Left cardiac atrium (tissue), 4 donors: ENCODE measurements around the gene PRIMA1. TPM values are rescaled to one million over a fixed set of nuclear protein-coding genes. Genes with fewer than 3 reads are reported as not detected.
A peak's percentile ranks its signal among the peaks of the same experiment; 100 is the strongest.

Source experiments
- ATAC-seq, 2 donors: fragments of 200-7000 bp; cut with Tn5 transposase; one replicate each; pipeline ENCODE4 v1.9.1; 2020; ENCODE audit warnings: mild to moderate bottlenecking in 2 of 2, moderate library complexity in 2 of 2
- DNase-seq: peaks from one replicate; pipeline ENCODE4 v3.0.0-alpha.2; 2020
- intact Hi-C, 2 donors: fragments of 100-400 bp; cut with DNase I; formaldehyde crosslinking; loops; one replicate each; pipeline versions ENCODE4 v1.14.1 to v1.15.1; 2022 to 2023
- total RNA-seq, 2 donors: library from RNA; stranded (reverse); fragmentation: NEBNext Ultra II Directional; extraction: Animal tissue kit (Norgen Biotek cat#: 25700); gene quantifications; one replicate each; pipeline ENCODE4 v1.2.1, GENCODE V29; 2021
- donor health status: DM: no; HTN: yes; CAD: no.
- donor health status: DM: no; HTN: yes; CAD: no; lungs with severe emphysema.
- donor health status: DM: yes; HTN: yes; CAD: no.
- donor health status: Dilated cardiomyopathy.

The PRIMA1 gene
- total RNA-seq, 2 donors from 2014 or later, result 3.6 to 3.9 TPM

DNA sequence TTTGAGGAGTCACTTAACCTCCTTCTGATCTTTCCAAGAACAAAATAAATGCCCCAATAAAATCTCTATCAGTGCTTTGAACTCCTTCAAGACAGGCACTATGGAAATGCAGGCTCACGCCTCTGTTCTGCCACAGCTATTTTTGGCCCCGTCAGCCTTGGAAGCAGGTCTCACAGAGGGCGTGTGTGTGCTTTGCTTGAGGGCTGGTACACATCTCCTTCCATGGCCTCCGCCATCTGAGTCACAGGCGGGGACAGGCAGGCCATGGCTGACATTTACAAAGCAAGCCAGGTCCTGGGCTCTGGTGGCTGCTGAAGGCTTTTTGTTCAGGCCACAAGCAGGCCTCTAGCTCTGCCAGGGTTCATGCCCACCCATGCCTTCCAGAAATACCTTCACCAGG lies 16.0 kb downstream of the PRIMA1 start:
- DNase-seq (peak; percentile 38), ATAC-seq (peak; percentile 58 to 89)
- intact Hi-C loops, result no loop called here

DNA sequence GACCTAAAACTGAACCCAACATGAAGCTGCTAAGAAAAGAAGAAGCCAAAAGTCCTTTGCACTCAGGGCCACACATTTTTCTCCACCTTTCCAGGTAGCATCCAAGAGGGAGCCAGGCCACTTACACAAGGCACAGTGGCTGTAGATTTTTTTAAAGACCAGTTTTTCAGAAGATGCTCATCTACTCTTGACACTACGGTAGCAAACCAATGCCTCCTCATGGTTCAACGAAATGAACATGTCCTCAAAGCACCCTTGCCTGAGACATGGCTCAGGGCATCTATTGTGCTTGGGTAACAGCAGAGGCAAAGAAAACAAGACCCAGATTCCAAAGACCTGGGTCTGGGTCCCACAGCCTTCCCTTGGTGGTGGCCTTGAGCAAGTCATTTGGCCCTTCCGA lies 22.3 kb downstream of the PRIMA1 start:
- intact Hi-C loops, result no loop called here
- ATAC-seq (no peak), DNase-seq (no peak)

DNA sequence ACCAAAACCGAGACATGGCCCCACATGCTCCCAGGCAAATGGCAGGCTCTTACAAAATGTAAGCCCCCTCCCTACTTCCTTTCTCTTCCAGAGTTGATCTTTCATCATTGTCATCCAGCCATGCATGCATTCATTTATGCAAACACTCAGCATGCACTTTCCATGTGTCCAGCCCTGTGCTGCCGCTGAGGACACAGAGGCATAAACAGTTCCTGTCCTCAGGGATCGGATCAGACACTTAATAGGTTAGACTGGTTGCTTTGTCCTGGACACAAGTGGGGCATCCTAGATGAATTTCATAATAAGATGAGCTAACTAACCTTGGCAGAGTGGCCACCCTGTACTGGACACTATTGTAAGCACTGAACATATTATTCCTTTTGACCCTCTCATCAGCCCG lies 23.1 kb downstream of the PRIMA1 start:
- ATAC-seq, result no peak
- intact Hi-C loops, result no loop called here
- no peak for DNase-seq

GRCh38 chr14:93764211-93764659 lies 24.1 kb downstream of the PRIMA1 start:
- ATAC-seq (peak; percentile 46 to 76), DNase-seq (no peak)
- intact Hi-C loops, result no loop called here

DNA sequence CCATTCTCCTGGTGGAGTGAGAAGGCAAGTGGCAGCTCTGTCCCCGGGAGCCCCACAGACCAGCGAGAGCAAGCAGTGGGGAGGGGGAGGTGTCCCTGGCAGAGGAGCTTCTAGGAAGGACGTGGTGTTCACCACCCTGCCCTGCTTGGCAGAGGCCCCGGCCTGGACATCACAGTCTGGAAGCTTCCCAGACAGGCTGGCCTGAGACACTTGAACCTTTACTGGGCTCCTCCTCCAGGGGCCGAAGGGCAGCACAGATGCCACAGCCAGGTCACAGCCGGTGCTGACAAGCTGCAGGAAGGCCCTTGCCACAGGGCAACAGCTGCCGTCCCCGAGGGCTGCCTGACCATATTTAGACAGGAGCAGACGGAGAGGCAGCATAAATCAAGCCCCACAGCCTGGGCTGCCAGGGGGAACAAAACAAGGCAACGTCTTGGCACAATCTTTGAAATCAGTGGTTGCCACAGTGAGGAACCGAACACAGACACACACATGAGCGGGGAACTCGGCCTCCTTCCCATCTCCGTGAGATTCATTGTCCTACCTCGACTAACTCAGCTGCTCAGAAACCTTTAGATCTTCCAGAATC lies 28.5 kb downstream of the PRIMA1 start:
- peak; percentile 43 for DNase-seq
- intact Hi-C loops, result no loop called here
- peak; percentile 59 to 82 for ATAC-seq

DNA sequence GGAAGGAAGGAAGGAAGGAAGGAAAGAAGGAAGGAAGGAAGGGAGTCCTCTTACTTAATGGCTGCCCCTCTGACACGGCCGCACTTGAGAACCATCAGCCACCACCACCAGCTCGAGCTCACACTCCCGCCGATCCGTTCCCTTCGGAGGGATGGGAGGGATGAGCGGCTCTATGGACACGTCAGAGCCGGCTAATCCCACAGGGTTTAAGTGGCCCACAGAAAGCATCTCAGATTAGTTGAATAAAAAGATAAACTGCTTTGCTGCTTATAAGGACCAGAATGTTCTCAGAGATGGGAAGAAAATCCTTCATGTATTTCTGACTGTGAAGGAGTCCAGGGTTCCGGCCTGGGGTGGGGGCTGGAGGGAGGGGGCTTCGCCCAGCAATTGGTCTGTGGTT lies 31.1 kb downstream of the PRIMA1 start:
- ATAC-seq (no peak), DNase-seq (no peak)
- intact Hi-C loops, result no loop called here

DNA sequence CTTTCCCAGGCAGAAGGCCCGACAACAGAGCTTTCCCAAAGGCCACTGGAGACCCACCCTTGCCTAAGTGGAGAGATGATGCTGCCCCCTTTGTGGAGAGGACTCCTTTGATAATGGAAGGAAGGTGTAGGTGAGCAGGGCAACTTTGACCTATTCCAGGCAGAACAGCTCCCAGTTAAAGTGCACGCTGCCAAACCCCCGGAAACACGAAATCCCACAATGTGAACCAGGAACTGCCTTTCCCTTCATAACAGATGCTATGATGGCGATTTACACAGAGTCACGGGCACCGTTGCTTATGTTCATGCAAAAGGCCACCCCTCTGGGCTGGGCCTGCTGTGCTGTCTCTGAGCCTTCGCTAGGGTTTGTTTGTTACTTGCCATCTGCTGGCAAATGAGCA lies 34.6 kb downstream of the PRIMA1 start:
- ATAC-seq (no peak), DNase-seq (no peak)
- intact Hi-C loops, result no loop called here

GRCh38 chr14:93752980-93753561 lies 35.2 kb downstream of the PRIMA1 start:
- intact Hi-C loops, result no loop called here
- ATAC-seq, result peak; percentile 79 to 85
- DNase-seq, result peak; percentile 80

DNA sequence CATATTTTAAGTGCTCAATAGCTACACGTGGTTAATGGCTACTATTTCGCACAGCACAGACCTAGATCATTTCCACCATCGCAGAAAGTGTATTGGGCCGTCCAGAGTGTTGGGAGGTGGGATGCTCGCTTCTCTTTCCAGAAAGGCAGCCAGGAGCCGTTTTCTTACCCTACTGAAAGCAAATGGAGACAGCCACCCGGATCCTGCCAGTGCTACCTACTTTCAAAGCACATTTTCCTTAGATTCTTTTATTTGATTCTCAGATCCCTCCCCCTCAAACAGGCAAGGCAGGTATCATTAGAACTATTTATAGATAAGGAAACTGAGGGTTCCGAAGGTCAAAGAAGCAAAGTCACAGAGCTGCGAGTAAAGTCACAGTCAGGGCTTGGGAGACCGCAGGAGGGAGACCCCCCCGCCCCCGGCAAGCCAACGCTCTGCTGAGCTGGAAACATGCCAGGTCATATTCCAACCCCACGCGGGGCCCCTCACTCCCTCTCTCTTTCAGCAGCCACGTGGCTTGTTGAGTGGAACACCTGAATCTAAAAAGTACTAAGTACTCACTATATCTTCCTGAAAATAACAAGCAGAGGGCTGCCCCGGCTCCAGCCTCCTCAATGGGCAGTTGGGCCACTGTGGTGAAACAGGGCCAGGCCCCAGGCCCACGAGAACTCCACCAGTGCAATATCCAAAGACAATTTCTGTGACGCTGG lies 36.2 kb downstream of the PRIMA1 start:
- intact Hi-C loops, result no loop called here
- DNase-seq (no peak), ATAC-seq (no peak)

DNA sequence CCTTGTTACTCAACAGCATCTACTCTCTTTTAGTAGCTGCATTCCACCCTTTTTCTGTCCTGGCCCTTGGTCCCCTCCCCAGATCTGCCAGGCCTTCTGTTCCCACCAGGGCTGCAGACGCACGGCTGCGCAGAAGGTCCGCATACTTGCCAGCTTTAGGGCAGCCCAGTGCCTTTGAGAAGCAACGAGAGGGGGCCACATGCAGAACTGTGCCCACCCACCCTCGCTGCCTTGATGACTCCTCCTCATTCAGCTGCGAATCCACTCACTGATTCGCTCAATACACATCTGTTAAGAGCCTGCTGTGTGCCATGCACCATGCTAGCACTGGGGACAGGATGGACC lies 39.2 kb downstream of the PRIMA1 start:
- intact Hi-C loops, result no loop called here
- DNase-seq, result no peak
- no peak for ATAC-seq

GRCh38 chr14:93748208-93749075 lies 39.8 kb downstream of the PRIMA1 start:
- intact Hi-C loops, result no loop called here
- peak; percentile 32 to 63 for ATAC-seq
- no peak for DNase-seq

- intact Hi-C loops, result no loop called here
- ATAC-seq (no peak), DNase-seq (no peak)
Measured at GRCh38 chr14:93747560-93747959, 40.7 kb downstream of the PRIMA1 start.

DNA sequence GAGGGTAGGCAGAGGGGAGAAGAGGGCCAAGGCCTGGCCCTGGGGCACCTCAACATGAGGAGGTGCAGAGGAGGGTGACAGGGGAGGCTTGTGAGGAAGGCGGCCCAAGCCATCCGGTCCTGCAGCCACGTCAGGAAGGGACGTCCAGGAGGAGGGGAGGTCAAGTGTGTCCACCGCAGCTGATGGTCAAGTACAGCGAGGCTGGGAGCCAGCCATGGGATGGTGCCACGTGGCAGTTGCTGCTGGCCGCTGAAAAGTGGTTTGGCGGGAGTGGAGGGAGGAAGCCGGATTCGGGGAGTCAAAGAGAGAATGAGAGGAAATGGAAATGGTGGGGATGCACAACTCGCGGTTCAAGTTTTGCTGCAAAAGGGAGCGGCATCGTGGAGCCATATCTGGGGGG lies 41.2 kb downstream of the PRIMA1 start:
- intact Hi-C loops, result no loop called here
- DNase-seq, result peak; percentile 36
- ATAC-seq, result peak; percentile 15 to 17

- ATAC-seq (no peak), DNase-seq (no peak)
- intact Hi-C loops, result no loop called here
Measured at GRCh38 chr14:93745603-93746273, 42.5 kb downstream of the PRIMA1 start.

GRCh38 chr14:93744876-93745275 lies 43.4 kb downstream of the PRIMA1 start:
- ATAC-seq (no peak), DNase-seq (no peak)
- intact Hi-C loops, result no loop called here

DNA sequence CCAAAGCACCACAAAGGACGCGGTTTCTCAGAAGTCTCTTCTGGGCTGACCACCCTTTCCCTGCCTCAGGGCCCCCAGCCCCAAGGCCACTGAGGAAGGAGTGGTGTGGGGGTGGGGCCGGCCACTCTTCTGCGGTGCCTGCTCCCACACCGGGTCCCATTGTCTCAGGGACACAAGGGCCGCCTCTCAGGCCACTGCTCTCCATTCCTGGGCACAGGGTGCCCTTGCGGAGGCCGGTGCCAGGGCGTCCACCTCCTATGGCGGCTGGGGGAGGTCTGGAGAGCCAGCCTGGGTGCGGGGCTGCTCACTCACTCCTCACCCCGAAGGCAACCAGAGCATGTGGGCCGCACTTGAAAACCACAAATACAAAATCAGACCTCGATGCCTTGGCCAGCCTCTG lies 44.1 kb downstream of the PRIMA1 start:
- no peak for DNase-seq
- ATAC-seq, result no peak
- intact Hi-C loops, result no loop called here

GRCh38 chr14:93743270-93744060 lies 44.8 kb downstream of the PRIMA1 start:
- ATAC-seq, result no peak
- no peak for DNase-seq
- intact Hi-C loops, result no loop called here

DNA sequence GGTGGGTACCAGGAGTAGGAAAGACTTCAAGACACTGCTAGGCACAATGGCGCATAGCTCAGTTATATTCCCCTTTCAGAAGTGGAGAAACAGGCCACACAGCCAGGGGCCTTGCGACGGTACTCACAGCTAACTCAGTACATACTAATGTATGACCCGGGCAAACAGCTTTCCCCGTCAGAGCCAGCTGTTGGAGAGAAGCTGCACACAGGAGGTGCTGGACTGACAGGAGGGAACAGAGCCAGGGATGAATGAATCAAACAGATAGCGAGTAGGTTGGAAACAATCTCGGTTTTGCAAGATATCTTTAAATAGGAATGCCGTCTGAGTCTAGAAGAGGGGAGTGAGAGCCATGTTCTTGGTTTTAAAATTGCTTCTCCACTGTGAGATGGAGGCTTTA lies 45.5 kb downstream of the PRIMA1 start:
- ATAC-seq, result peak; percentile 86 to 94
- peak; percentile 64 for DNase-seq
- intact Hi-C loops, result no loop called here
